SH-SY5Y (cell line): ENCODE data around the gene AP1S3.

ENCODE experiments used
- GATA2 ChIP-seq: IDR thresholded peaks from 2 replicates; pipeline ENCODE4 v1.6.1; 2011; ENCODE audit warnings: mild to moderate bottlenecking, low read depth, low read length
- GATA3 ChIP-seq: IDR thresholded peaks from 2 replicates; pipeline ENCODE4 v1.6.1; 2011; ENCODE audit warnings: low read depth, mild to moderate bottlenecking, low read length, moderate library complexity

AP1S3 gene

GRCh38 chr2:223837287-223838061 lies at the start of gene AP1S3:
Gene AP1S3 (minus strand): TSS chr2:223837582. CDS start chr2:223837450, 132 bp downstream.
- TF ChIP-seq GATA3 (no peak), GATA2 (no peak)

GRCh38 chr2:223887127-223887526 lies 49.7 kb upstream of the AP1S3 start:
- TF ChIP-seq GATA3 (no peak), GATA2 (no peak)

GRCh38 chr2:223886726-223887125 lies 49.3 kb upstream of the AP1S3 start:
- TF ChIP-seq GATA2 (no peak), GATA3 (no peak)

- TF ChIP-seq GATA3: no peak
- no peak for TF ChIP-seq GATA2
Observed at GRCh38 chr2:223884399-223884798, 47.0 kb upstream of the AP1S3 start.

GRCh38 chr2:223882715-223883114 lies 45.3 kb upstream of the AP1S3 start:
- TF ChIP-seq GATA2 (no peak), GATA3 (no peak)

- TF ChIP-seq GATA3 (no peak), GATA2 (no peak)
Observed at GRCh38 chr2:223880796-223881195, 43.4 kb upstream of the AP1S3 start.

- TF ChIP-seq GATA2 (no peak), GATA3 (no peak)
Observed at GRCh38 chr2:223877721-223878410, 40.5 kb upstream of the AP1S3 start.

- TF ChIP-seq GATA2: no peak
- TF ChIP-seq GATA3: no peak
Observed at GRCh38 chr2:223873672-223874071, 36.3 kb upstream of the AP1S3 start.

- TF ChIP-seq GATA2: no peak
- no peak for TF ChIP-seq GATA3
Observed at GRCh38 chr2:223870840-223871611, 33.6 kb upstream of the AP1S3 start.

- TF ChIP-seq GATA3 (no peak), GATA2 (no peak)
Observed at GRCh38 chr2:223868005-223868404, 30.6 kb upstream of the AP1S3 start.

- TF ChIP-seq GATA2 (no peak), GATA3 (no peak)
Observed at GRCh38 chr2:223865907-223866508, 28.6 kb upstream of the AP1S3 start.

- TF ChIP-seq GATA2 (no peak), GATA3 (no peak)
Observed at GRCh38 chr2:223865124-223865523, 27.7 kb upstream of the AP1S3 start.

GRCh38 chr2:223863491-223863890 lies 26.1 kb upstream of the AP1S3 start:
- TF ChIP-seq GATA3 (no peak), GATA2 (no peak)

- no peak for TF ChIP-seq GATA2
- TF ChIP-seq GATA3: no peak
Observed at GRCh38 chr2:223860809-223861738, 23.7 kb upstream of the AP1S3 start.
